ENCODE data around the gene ZNF212.
"Not testable (repeated sequence)": the region's sequence is repeated elsewhere in the genome, so short reads cannot be mapped to it uniquely, and the experiment has no call there.

The ZNF212 gene

DNA sequence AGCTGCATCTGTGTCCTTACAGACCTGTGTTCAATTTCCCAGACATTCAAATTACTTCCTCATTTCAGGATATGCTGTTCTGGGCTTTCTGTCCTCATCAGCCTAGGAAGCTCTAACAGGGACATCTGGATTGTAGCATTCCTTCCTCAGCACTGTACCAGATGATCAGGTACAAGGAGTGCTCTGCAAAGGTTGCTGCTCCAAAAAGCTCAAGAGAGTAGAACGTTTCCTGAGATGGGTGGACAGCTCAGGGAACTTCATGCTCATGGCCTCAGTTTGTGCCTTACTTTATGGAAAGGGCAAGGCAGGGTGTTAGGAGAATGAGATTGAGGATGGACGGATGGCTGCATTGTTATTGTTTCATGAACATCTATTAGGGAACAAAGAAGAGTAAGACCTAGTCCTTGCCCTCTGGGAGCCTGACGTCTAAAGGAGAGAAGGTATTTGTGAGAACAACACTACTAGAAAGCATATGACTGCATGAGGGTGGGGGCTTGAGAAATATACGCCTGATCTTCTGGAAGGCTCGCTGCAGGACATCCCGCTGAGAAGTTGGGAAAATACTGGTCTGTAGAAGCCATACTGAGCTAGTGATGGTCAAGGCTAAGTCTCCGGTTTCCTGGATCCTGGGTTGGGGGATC, 10.5 kb upstream of the ZNF212 start:
- in situ Hi-C loops (cut with HindIII; ENCODE audit: low pct_ligation_motif_present, low sequenced_read_pairs): no loop called here
- H3K27me3 ChIP-seq (replicated peaks): no peaks in the 10 kb centered on the region
- no peak overlapping the region for H3K4me3 ChIP-seq (ENCODE audit: low read depth, low read length)
- TF ChIP-seq CTCF (IDR thresholded peaks at IDR 0.05; ENCODE audit: low read depth, low read length, missing control alignments): no peak
- DNase-seq: no peak
- no peak overlapping the region for H3K27ac ChIP-seq
- peaks cover 20% of the 10 kb centered on the region for H3K36me3 ChIP-seq (replicated peaks)

DNA sequence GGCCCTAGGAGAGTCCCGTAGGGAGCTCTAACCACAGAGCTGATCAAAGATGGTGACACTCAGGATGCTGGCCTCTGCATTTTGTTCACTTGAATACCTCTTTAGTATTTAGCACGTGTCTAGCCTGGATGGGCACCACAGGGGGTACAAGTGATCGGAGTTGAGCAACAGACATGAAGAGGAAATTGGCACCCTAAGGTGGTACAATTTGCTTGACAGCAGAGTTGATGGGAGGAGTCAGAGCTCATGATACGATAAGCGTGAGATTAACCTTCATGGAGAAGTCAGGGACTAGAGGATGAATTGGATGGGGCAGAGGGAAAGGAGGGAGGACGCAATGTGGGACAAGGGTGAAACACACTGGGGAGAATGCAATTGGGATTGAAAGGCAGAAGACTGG, 9.9 kb upstream of the ZNF212 start:
- no peak overlapping the region for H3K27ac ChIP-seq
- no peak for DNase-seq
- H3K36me3 ChIP-seq (replicated peaks): peaks cover 15% of the 10 kb centered on the region
- no peak for TF ChIP-seq CTCF (IDR thresholded peaks at IDR 0.05; ENCODE audit: low read depth, low read length, missing control alignments)
- no peak overlapping the region for H3K4me3 ChIP-seq (ENCODE audit: low read depth, low read length)
- H3K27me3 ChIP-seq (replicated peaks): no peaks in the 10 kb centered on the region
- in situ Hi-C loops (cut with HindIII; ENCODE audit: low pct_ligation_motif_present, low sequenced_read_pairs): no loop called here

DNA sequence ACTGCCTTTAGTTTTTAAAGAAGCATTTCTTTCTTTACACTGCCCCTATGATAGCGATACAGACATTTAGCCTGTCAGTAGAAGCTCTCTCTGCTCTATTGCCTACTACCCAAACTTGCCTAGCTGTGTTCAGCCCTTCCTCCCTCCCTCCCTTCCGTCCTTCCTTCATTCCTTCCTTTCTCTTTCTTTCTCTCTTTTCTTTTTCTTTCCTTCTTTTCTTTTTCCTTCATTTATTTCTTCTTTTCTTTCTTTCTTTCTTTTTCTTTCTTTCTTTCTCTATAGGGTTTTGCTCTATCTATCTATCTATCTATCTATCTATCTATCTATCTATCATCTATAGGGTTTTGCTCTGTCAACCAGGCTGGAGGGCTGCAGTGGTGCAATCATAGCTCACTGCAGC, 7.1 kb upstream of the ZNF212 start:
- H3K27ac ChIP-seq: no peak overlapping the region
- DNase-seq: no peak
- H3K27me3 ChIP-seq (replicated peaks): no peaks in the 10 kb centered on the region
- in situ Hi-C loops (cut with HindIII; ENCODE audit: low pct_ligation_motif_present, low sequenced_read_pairs): no loop called here
- no peak overlapping the region for H3K4me3 ChIP-seq (ENCODE audit: low read depth, low read length)
- TF ChIP-seq CTCF (IDR thresholded peaks at IDR 0.05; ENCODE audit: low read depth, low read length, missing control alignments): no peak
- no peaks in the 10 kb centered on the region for H3K36me3 ChIP-seq (replicated peaks)

DNA sequence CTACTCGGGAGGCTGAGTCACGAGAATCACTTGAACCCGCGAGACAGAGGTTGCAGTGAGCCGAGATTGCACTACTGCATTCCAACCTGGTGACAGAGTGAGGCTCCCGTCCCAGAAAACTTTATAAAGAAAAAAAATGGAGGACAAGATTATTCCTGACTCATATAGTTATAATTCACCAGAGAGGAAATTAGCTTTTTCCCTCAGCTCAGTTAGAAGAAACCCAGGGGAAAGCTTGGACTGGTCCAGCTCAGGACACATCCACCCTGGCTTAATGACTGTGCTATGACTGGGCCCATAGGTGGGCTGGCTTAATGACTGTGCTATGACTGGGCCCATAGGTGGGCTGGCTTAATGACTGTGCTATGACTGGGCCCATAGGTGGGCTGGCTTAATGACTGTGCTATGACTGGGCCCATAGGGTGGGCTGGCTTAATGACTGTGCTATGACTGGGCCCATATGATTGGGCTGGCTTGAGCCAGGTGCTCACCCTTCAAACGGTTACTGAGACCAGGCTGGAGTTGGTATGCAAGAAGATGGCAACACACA, 5.7 kb upstream of the ZNF212 start:
- H3K27me3 ChIP-seq (replicated peaks); in situ Hi-C loops (cut with HindIII; ENCODE audit: low pct_ligation_motif_present, low sequenced_read_pairs); H3K4me3 ChIP-seq (ENCODE audit: low read depth, low read length); H3K36me3 ChIP-seq (replicated peaks): not testable (repeated sequence)
- peak; percentile 93 for DNase-seq
- H3K27ac ChIP-seq: peak overlapping the region; percentile 83

- H3K27ac ChIP-seq: no peak overlapping the region
- in situ Hi-C loops (cut with HindIII; ENCODE audit: low pct_ligation_motif_present, low sequenced_read_pairs): no loop called here
- no peak overlapping the region for H3K4me3 ChIP-seq (ENCODE audit: low read depth, low read length)
- H3K36me3 ChIP-seq (replicated peaks): no peaks in the 10 kb centered on the region
- H3K27me3 ChIP-seq (replicated peaks): no peaks in the 10 kb centered on the region
- DNase-seq: no peak
- TF ChIP-seq CTCF (IDR thresholded peaks at IDR 0.05; ENCODE audit: low read depth, low read length, missing control alignments): no peak
Observed at GRCh38 chr7:149237502-149237901, 1.9 kb upstream of the ZNF212 start.

- Histone ChIP-seq H3K4me3 (ENCODE audit: low read depth, low read length) (no peak overlapping the region), H3K27ac (no peak overlapping the region), H3K27me3 (replicated peaks) (no peaks in the 10 kb centered on the region), H3K36me3 (replicated peaks) (no peaks in the 10 kb centered on the region)
- in situ Hi-C loops (cut with HindIII; ENCODE audit: low pct_ligation_motif_present, low sequenced_read_pairs): no loop called here
- DNase-seq: no peak
- no peak for TF ChIP-seq CTCF (IDR thresholded peaks at IDR 0.05; ENCODE audit: low read depth, low read length, missing control alignments)
Observed at GRCh38 chr7:149238051-149238450, 1.4 kb upstream of the ZNF212 start.

All from brain microvascular endothelial cell (primary cell).